ENCODE measurements around the gene DYRK4.
"Not testable (repeated sequence)": the region's sequence is repeated elsewhere in the genome, so short reads cannot be mapped to it uniquely, and the experiment has no call there.

The DYRK4 gene

GRCh38 chr12:4562034-4562657, at the start of gene DYRK4:
Gene DYRK4, plus strand, starts transcription at chr12:4562208. Its CDS starts 38 bp downstream, at chr12:4562246.
- no peak for DNase-seq

DNA sequence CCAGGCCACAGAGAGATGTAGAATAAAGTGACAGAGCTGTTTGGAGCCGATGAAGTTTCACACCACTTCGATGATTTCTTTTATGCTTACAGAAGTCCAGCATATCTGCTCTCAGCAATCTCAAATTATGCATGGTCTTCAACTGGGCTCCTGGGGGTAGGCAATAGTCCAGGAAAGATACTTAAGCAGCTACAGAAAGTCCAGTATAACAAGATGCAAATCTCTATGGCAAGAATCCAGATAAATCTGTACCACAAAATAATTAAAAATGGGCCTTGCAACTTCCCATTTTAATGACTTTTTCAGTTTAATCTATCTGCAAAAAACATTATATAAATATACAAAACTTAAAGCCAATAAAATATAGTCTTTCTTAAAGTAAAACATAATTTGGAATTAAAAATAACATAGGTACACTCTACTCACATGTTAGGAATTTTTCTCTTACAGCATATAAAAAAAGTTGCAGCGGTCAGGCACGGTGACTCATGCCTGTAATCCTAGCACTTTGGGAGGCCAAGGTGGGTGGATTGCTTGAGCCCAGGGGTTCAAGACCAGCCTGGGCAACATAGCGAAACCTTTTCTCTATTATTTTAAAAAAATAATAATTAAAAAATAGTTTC, 43.8 kb upstream of the DYRK4 start:
- DNase-seq, result no peak

DNA sequence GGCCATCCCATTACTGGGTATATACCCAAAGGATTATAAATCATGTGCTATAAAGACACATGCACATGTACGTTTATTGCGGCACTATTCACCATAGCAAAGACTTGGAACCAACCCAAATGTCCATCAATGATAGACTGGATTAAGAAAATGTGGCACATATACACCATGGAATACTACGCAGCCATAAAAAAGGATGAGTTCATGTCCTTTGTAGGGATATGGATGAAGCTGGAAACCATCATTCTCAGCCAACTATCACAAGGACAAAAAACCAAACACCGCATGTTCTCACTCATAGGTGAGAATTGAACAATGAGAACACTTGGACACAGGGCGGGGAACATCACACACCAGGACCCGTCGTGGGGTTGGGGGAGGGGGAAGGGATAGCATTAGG, 38.6 kb upstream of the DYRK4 start:
- DNase-seq, result not testable (repeated sequence)

DNA sequence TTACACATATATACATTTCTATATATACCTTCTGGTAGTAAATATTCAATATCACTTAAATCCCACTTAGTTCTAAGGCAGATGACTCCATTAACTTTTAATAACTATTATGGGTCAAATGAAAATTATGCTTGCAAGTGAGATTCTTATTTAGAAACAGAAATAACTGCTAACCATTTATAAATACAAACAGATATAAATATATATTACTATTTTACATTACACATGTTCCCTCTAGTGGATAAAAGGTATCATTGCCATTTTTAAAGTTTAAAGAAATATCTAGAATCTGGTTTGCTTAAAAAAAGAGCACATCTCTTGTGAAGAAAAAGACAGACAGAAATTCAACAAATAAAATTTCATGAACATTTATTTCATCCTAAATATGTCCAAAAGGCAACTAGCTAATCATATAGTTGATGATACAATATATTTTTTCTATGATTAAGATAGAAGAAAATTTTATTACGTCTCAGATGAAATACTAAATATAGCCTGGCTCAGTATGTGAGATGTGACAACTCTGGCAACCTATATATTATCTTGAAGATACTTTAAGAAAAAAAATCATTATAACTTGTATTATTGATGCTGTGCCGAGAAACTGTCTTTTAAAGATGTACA, 35.0 kb upstream of the DYRK4 start:
- no peak for DNase-seq

DNA sequence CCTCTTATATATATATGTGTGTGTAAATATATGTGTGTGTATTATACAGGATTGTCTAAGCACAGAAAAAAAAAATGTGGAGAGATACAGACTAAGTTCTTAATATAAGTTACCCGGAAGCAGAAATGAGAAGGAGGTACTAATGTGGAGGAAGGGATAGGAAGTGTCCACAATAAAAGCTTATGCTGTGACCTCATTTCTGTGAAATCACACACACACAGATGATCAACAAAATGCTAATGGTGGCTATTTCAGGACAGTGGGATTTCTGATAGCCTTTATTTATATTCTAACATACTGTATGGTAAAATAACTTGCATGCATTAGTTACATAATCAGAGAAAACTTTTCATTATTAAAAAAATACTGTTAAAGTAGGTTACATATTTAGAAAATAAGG, 31.8 kb upstream of the DYRK4 start:
- DNase-seq, result no peak

DNA sequence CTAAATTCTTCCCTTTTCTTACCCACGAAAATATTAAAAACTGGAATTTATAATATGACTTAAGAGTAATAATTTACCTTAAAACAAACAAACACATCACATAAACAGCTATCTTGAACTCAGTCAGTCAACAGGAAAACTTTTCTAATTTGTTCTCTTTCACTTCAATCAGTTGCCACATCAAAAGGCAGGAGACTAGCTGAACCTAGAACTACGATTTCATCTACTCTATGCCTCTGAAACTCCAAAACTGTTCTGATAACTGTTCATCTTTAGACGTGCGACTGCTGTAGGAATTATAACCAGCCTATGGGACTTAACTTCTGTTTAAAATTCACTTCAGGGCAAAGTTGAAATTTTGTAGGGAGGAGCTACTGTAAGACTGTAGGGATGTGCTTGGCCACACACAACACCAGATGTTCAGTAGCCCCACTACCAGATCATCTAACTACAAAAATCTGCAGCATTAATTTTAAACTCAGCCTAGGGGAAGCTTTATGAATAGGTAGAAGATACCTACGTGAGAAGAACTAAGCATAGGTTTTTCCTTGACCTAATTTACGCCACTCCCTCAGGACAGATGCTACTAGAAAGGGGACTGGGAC, 30.9 kb upstream of the DYRK4 start:
- DNase-seq, result no peak

GRCh38 chr12:4535092-4535491, 26.9 kb upstream of the DYRK4 start:
- DNase-seq, result no peak

- DNase-seq, result no peak
Observed at GRCh38 chr12:4535871-4536270, 26.1 kb upstream of the DYRK4 start.

- peak; percentile 81 for DNase-seq
Observed at GRCh38 chr12:4538207-4539160, 23.5 kb upstream of the DYRK4 start, which contains the start of gene RAD51AP1. Gene RAD51AP1, plus strand, starts transcription at chr12:4538890. Its CDS starts 50 bp downstream, at chr12:4538940.

GRCh38 chr12:4539167-4539870, 22.7 kb upstream of the DYRK4 start:
- DNase-seq, result no peak

- no peak for DNase-seq
Observed at GRCh38 chr12:4540170-4540569, 21.8 kb upstream of the DYRK4 start.

GRCh38 chr12:4540638-4541037, 21.4 kb upstream of the DYRK4 start:
- DNase-seq, result no peak

- DNase-seq, result no peak
Observed at GRCh38 chr12:4545195-4545594, 16.8 kb upstream of the DYRK4 start.

DNA sequence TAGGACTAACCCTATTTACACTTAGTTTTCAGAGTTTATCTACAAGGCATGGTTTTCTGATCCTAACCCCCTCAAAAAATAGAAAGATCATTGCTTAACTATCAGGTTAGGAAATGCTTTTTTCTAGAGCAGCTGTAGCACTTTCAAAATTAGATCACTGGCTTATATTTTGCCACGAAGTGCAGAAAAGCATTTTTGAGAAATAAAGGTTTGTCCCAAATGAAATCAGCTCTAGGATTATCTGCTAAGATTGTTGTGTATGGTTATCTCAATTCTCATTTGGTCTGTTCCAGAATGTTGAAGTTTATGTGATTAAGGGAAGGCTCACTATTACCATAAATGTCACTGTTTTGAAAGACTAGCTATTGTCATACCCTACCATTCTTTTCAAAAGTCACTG, 9.8 kb upstream of the DYRK4 start:
- no peak for DNase-seq

DNA sequence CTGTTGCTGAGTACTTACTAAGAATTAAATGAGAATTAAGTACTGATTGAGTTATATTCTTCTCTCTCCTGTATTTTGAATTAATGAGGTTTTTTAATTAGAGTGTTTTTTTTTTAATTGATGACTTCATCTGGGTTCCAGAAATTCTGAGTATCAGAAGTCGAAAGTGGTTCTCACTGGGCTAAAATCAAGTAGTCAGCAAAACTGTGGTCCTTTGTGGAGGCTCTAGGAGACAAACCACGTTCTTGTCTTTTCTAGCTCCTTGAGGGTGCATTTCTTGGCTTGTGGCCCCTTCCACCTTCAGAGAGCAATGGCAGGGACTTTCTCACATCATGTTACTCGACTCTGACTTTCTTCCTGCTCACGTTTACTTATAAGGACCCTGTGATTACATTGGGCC, 8.1 kb upstream of the DYRK4 start:
- DNase-seq, result no peak

GRCh38 chr12:4555804-4556203, 6.2 kb upstream of the DYRK4 start:
- no peak for DNase-seq

DNA sequence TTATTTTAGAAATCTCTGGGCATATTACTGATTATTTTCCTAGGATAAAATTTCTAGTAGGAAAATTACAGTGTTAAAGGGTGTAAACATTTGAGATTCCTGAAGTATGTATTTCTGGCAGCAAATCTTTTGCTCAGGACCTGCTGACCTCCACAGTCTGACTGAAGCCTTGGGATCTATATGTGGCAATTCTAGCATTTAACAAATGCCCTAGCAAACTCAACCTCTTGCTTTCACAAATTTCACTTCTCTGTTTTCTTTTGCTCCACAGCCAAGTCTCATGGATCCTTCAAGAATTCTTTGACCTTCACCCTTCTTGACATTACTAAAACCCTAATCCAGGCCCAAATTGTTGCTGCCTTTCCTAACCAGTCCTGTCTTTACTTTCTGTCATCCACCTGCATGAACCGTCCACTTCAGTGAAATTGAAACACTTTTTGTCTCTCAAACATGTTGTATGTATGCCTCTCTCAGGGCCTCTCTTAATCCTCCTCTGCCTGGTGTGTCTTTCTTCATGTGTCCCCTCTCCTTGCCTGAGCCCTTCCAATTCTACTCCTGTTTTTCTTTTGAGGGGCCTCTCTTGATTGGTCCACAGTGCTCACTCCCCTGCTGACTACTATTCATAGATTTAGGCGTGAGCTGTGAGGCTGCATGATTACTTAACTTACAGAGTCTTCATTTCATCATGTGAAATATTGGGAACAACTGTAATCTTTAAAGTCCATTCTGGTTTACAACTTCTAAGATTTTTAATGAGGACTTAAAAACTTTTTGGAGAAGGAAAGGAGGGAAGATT, 5.1 kb upstream of the DYRK4 start:
- DNase-seq, result no peak

- DNase-seq, result no peak
Observed at GRCh38 chr12:4557586-4557985, 4.4 kb upstream of the DYRK4 start.

DNA sequence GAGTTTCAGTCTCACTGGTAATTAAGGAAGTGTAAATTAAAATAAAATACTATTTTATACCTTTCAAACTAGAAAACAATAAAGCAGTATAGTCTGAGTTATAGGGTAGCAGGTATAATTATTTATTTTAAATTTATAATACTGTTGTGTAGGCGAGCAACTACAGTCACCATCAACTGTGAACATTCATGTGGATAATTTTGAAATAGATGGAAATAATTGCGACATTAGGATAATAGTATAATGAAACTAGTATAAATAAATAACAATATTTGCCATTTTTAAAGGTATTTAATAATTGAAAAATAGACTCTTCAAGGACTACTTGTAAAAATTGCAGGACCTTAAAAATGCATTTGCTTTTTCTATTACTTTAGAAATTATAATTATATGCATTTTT, 3.8 kb upstream of the DYRK4 start:
- DNase-seq, result no peak

DNA sequence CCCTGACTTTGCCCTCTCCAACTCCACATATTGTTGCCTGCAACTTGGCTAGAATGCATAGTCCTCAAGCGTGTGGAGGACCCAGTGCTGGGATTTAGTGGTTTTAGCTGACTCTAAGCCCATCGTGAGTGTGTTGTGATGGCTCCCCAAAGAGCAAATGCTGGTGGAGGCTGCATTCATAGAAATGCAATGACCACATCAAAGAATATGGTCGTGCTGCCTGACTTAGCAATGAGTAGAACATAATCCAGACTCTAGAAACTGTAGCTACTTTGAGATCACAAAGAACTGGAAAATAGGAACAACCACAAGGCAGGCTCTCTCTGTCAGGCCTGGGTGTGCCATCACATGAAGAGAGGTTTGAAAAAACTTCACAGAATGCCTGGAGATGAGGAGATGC, 1.3 kb downstream of the DYRK4 start:
- no peak for DNase-seq

DNA sequence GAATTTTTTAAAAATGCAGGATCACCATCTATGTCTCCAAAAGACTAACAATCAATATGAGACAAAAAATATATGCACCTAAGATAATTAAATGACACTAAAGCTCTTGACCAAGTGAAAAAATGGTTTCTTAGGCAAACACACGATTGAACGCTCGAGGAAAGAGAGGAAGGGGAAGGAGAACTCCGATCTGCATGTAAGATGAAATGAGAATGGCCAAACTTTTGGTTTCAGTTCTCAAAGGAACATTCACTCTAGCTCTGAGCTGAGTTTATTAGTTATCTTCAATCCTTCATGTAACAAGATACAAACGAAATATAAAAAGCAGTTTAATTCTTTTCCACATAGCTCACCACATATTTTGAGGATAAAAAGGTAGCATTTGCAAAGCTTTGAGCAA, 2.8 kb downstream of the DYRK4 start:
- DNase-seq, result no peak

Measured in NCI-H187 treated with DMSO at 0.1 percent for 48 hours (cell line).